ENCODE data around the gene ATXN7L3. TPM values are rescaled to one million over a fixed set of nuclear protein-coding genes. Genes with fewer than 3 reads are reported as not detected.
A peak's percentile ranks its signal among the peaks of the same experiment; 100 is the strongest.

Gene ATXN7L3
- total and polyA plus RNA-seq, 9 of the 15 experiments (the other 6 are each of a cell fraction or from before 2014, with no cell fraction given): 0.62 to 66.1 (median 33.2) TPM

DNA sequence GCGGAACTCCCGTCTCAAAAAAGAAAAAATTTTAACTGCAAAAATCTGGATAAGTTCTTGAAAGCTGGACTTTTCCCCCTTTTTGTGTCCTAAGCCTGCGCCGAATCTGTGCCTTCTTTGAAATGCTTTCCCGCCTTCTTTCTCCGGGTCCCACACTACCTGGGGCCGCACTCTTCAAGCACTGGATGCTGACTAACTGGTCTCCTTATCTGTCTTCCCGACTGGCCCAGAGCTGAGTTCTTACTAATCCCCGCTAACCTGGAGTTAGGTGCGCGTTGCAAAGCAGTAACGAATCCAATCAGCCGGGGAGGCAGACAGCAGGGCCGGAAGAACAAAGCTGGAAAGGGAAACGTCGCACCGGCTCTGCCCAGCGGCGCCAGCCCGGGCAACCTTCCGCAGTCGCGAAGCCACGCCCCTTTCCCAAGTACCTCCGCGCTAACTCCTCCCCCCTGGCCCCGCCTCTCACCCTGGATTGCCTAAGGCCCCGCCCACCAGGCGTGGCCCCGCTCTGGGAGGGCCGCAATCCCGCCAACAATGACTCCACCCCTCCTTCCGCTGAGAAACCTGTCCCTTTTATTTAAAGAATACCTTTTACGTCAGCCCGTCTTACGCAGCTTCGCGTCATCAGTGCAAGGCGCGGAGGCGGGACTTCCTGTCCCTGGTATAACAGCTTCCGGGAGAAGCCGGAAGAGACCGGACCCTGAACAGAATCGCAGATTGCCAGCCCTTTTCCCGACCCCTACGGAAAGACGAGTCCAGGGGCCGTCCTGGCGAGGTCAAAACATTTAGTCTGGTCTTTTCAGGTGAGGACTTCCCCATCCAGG is 13.2 kb downstream of the ATXN7L3 start, which contains the start of gene TMUB2 (continued):
- TF ChIP-seq, protein P1, sequence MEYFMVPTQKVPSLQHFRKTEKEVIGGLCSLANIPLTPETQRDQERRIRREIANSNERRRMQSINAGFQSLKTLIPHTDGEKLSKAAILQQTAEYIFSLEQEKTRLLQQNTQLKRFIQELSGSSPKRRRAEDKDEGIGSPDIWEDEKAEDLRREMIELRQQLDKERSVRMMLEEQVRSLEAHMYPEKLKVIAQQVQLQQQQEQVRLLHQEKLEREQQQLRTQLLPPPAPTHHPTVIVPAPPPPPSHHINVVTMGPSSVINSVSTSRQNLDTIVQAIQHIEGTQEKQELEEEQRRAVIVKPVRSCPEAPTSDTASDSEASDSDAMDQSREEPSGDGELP (CRISPR knock-in tag; IDR thresholded peaks at IDR 0.05; ENCODE audit: borderline replicate concordance): peak; percentile 79
- TF ChIP-seq ZFP36 (IDR thresholded peaks at IDR 0.05; ENCODE audit: low read depth, low read length, partially characterized antibody) (no peak), PHF8 (IDR thresholded peaks at IDR 0.05; ENCODE audit: borderline replicate concordance, low read length) (peak; percentile 80; the same call in 1 of the 2 replicates), LEF1 (IDR thresholded peaks at IDR 0.05) (no peak), EP400 (IDR thresholded peaks at IDR 0.05) (peak; percentile 64), ZKSCAN1 (IDR thresholded peaks at IDR 0.05; ENCODE audit: low read depth, low read length) (peak; percentile 18; the same call in 1 of the 2 replicates), TAF7 (tag; IDR thresholded peaks at IDR 0.05) (no peak), PRPF4 (IDR thresholded peaks at IDR 0.05; ENCODE audit: insufficient read depth, low read depth, low read length, poor library complexity, severe bottlenecking) (no peak), GABPA (tag; conservative IDR thresholded peaks at IDR 0.05; ENCODE audit: low read depth) (peak; percentile 99), GABPB1 (CRISPR knock-in tag; IDR thresholded peaks at IDR 0.05) (peak; percentile 97), SIN3B (IDR thresholded peaks at IDR 0.05; ENCODE audit: low read depth) (peak; percentile 66; the same call in 1 of the 2 replicates), NFIC (IDR thresholded peaks at IDR 0.05) (0 out of 2 replicates have a peak, but pooled peaks have one; percentile 11)
- TF ChIP-seq, protein P2, sequence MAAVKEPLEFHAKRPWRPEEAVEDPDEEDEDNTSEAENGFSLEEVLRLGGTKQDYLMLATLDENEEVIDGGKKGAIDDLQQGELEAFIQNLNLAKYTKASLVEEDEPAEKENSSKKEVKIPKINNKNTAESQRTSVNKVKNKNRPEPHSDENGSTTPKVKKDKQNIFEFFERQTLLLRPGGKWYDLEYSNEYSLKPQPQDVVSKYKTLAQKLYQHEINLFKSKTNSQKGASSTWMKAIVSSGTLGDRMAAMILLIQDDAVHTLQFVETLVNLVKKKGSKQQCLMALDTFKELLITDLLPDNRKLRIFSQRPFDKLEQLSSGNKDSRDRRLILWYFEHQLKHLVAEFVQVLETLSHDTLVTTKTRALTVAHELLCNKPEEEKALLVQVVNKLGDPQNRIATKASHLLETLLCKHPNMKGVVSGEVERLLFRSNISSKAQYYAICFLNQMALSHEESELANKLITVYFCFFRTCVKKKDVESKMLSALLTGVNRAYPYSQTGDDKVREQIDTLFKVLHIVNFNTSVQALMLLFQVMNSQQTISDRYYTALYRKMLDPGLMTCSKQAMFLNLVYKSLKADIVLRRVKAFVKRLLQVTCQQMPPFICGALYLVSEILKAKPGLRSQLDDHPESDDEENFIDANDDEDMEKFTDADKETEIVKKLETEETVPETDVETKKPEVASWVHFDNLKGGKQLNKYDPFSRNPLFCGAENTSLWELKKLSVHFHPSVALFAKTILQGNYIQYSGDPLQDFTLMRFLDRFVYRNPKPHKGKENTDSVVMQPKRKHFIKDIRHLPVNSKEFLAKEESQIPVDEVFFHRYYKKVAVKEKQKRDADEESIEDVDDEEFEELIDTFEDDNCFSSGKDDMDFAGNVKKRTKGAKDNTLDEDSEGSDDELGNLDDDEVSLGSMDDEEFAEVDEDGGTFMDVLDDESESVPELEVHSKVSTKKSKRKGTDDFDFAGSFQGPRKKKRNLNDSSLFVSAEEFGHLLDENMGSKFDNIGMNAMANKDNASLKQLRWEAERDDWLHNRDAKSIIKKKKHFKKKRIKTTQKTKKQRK (IDR thresholded peaks at IDR 0.05; ENCODE audit: borderline replicate concordance, low read depth, low read length): 0 out of 2 replicates have a peak, but pooled peaks have one; percentile 39
- TF ChIP-seq, protein P3, sequence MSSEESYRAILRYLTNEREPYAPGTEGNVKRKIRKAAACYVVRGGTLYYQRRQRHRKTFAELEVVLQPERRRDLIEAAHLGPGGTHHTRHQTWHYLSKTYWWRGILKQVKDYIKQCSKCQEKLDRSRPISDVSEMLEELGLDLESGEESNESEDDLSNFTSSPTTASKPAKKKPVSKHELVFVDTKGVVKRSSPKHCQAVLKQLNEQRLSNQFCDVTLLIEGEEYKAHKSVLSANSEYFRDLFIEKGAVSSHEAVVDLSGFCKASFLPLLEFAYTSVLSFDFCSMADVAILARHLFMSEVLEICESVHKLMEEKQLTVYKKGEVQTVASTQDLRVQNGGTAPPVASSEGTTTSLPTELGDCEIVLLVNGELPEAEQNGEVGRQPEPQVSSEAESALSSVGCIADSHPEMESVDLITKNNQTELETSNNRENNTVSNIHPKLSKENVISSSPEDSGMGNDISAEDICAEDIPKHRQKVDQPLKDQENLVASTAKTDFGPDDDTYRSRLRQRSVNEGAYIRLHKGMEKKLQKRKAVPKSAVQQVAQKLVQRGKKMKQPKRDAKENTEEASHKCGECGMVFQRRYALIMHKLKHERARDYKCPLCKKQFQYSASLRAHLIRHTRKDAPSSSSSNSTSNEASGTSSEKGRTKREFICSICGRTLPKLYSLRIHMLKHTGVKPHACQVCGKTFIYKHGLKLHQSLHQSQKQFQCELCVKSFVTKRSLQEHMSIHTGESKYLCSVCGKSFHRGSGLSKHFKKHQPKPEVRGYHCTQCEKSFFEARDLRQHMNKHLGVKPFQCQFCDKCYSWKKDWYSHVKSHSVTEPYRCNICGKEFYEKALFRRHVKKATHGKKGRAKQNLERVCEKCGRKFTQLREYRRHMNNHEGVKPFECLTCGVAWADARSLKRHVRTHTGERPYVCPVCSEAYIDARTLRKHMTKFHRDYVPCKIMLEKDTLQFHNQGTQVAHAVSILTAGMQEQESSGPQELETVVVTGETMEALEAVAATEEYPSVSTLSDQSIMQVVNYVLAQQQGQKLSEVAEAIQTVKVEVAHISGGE (CRISPR knock-in tag; IDR thresholded peaks at IDR 0.05): peak in 1 of 3 experiments; percentile 88; a peak in 2 of 6 replicates
- TF ChIP-seq, protein P4, sequence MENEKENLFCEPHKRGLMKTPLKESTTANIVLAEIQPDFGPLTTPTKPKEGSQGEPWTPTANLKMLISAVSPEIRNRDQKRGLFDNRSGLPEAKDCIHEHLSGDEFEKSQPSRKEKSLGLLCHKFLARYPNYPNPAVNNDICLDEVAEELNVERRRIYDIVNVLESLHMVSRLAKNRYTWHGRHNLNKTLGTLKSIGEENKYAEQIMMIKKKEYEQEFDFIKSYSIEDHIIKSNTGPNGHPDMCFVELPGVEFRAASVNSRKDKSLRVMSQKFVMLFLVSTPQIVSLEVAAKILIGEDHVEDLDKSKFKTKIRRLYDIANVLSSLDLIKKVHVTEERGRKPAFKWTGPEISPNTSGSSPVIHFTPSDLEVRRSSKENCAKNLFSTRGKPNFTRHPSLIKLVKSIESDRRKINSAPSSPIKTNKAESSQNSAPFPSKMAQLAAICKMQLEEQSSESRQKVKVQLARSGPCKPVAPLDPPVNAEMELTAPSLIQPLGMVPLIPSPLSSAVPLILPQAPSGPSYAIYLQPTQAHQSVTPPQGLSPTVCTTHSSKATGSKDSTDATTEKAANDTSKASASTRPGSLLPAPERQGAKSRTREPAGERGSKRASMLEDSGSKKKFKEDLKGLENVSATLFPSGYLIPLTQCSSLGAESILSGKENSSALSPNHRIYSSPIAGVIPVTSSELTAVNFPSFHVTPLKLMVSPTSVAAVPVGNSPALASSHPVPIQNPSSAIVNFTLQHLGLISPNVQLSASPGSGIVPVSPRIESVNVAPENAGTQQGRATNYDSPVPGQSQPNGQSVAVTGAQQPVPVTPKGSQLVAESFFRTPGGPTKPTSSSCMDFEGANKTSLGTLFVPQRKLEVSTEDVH (IDR thresholded peaks at IDR 0.05; ENCODE audit: low read depth, partially characterized antibody): peak; percentile 99

Measured in K562 (cell line).